HL-60 (cell line): ENCODE measurements around the gene CTRB1.

Source experiments
- CTCF ChIP-seq: IDR thresholded peaks from one replicate; pipeline ENCODE4 v1.5.1; 2011; ENCODE audit warnings: low read length, control low read depth, inconsistent platforms; ENCODE audit not compliant: insufficient read depth
- GABPA ChIP-seq: IDR thresholded peaks from 2 replicates; pipeline ENCODE4 v1.6.1; 2012; ENCODE audit warnings: low read depth
- POLR2AphosphoS5 ChIP-seq: IDR thresholded peaks from 2 replicates; pipeline ENCODE4 v1.6.1; 2012; ENCODE audit warnings: low read depth
- REST ChIP-seq: IDR thresholded peaks from 2 replicates; pipeline ENCODE4 v1.6.1; 2012; ENCODE audit warnings: low read depth; ENCODE audit not compliant: insufficient replicate concordance

GRCh38 chr16:75244225-75244809, 25.5 kb downstream of the CTRB1 start:
- no peak for TF ChIP-seq CTCF
- no peak for TF ChIP-seq POLR2AphosphoS5
- no peak for TF ChIP-seq REST
- no peak for TF ChIP-seq GABPA
